HepG2 (cell line): ENCODE results near the gene ZG16B. TPM values are rescaled to one million over a fixed set of nuclear protein-coding genes. Genes with fewer than 3 reads are reported as not detected.
A peak's percentile ranks its signal among the peaks of the same experiment; 100 is the strongest.

ENCODE experiments used
- AHDC1 ChIP-seq: sonication (generic); formaldehyde crosslinking; IDR thresholded peaks from 2 replicates; pipeline ENCODE4 v1.5.1; 2020; ENCODE audit warnings: mild to moderate bottlenecking, missing genetic modification reagents, borderline replicate concordance
- ARID4A ChIP-seq: sonication (generic); formaldehyde crosslinking; IDR thresholded peaks from 2 replicates; pipeline ENCODE4 v1.5.0; 2020; ENCODE audit warnings: mild to moderate bottlenecking, missing genetic modification reagents, borderline replicate concordance
- CC2D1A ChIP-seq: sonication (generic); formaldehyde crosslinking; IDR thresholded peaks from 2 replicates; pipeline ENCODE4 v1.8.1; 2023; ENCODE audit warnings: mild to moderate bottlenecking, missing genetic modification reagents
- HIVEP1 ChIP-seq: sonication (generic); formaldehyde crosslinking; IDR thresholded peaks from 2 replicates; pipeline ENCODE4 v1.4.0; 2020; ENCODE audit warnings: mild to moderate bottlenecking, missing genetic modification reagents
- MAZ ChIP-seq, 2 experiments: sonication (generic) in 1 of 2; formaldehyde crosslinking in 1 of 2; IDR thresholded peaks; 2 replicates each; pipeline versions ENCODE4 v1.5.0 to v1.6.1; 2012 to 2020; ENCODE audit warnings: low read depth in 2 of 2, mild to moderate bottlenecking in 2 of 2, borderline replicate concordance in 1 of 2, improper control_type of control experiment in 1 of 2, low read length in 1 of 2, missing genetic modification reagents in 1 of 2, moderate library complexity in 1 of 2
- NCOA5 ChIP-seq: sonication (generic); formaldehyde crosslinking; IDR thresholded peaks from 2 replicates; pipeline ENCODE4 v1.4.0; 2020; ENCODE audit warnings: missing genetic modification reagents
- PAX8 ChIP-seq: sonication (generic); formaldehyde crosslinking; IDR thresholded peaks from 2 replicates; pipeline ENCODE4 v1.8.0; 2022; ENCODE audit warnings: mild to moderate bottlenecking, missing genetic modification reagents, borderline replicate concordance
- RBM39 ChIP-seq: fragments of 200-400 bp; formaldehyde crosslinking; IDR thresholded peaks from one replicate; pipeline ENCODE4 v1.6.1; 2018; ENCODE audit warnings: antibody characterized with exemption, mild to moderate bottlenecking, low read depth, low read length; ENCODE audit not compliant: poor library complexity, severe bottlenecking
- ZC3H4 ChIP-seq: sonication (generic); formaldehyde crosslinking; IDR thresholded peaks from 2 replicates; pipeline ENCODE4 v1.4.0; 2020; ENCODE audit warnings: missing genetic modification reagents, borderline replicate concordance
- ZNF124 ChIP-seq: sonication (generic); formaldehyde crosslinking; IDR thresholded peaks from 2 replicates; pipeline ENCODE4 v1.4.0; 2020; ENCODE audit warnings: missing genetic modification reagents
- ZNF484 ChIP-seq: sonication (generic); formaldehyde crosslinking; IDR thresholded peaks from 2 replicates; pipeline ENCODE4 v1.5.1; 2020; ENCODE audit warnings: mild to moderate bottlenecking, low read depth, missing genetic modification reagents, borderline replicate concordance
- ZNF543 ChIP-seq: sonication (generic); formaldehyde crosslinking; IDR thresholded peaks from 2 replicates; pipeline ENCODE4 v1.4.0; 2020; ENCODE audit warnings: mild to moderate bottlenecking, missing genetic modification reagents
- ZNF558 ChIP-seq: sonication (generic); formaldehyde crosslinking; IDR thresholded peaks from 2 replicates; pipeline ENCODE4 v1.9.0; 2022; ENCODE audit warnings: mild to moderate bottlenecking, missing genetic modification reagents, borderline replicate concordance
- ZNF576 ChIP-seq: sonication (generic); formaldehyde crosslinking; IDR thresholded peaks from 2 replicates; pipeline ENCODE4 v1.4.0; 2020; ENCODE audit warnings: mild to moderate bottlenecking, missing genetic modification reagents
- ZNF891 ChIP-seq: sonication (generic); formaldehyde crosslinking; IDR thresholded peaks from 2 replicates; pipeline ENCODE4 v1.5.0; 2020; ENCODE audit warnings: mild to moderate bottlenecking, missing genetic modification reagents
- polyA plus RNA-seq, 8 experiments: library from polyadenylated mRNA; depleted of rRNA in 3 of 8; stranded (reverse) in 7 of 8; unstranded in 1 of 8; fragments of >200 nt; fragmentation: Illumina TruSeq in 4 of 8; extraction: Trizol in 4 of 8; gene quantifications; 2 replicates each; pipeline versions ENCODE4 v1.2.1 to v1.2.3, GENCODE V29; 2011 to 2016; ENCODE audit warnings: low read depth in 4 of 8, missing spikeins in 1 of 8, mixed read lengths in 1 of 8; ENCODE audit not compliant: insufficient read depth in 1 of 8
- total RNA-seq, 5 experiments: library from RNA; depleted of rRNA; stranded (reverse); fragments of >200 nt; fragmentation: Illumina TruSeq; extraction: Trizol; gene quantifications; 2 replicates each; pipeline ENCODE4 v1.2.3, GENCODE V29; 2016; ENCODE audit warnings: low read depth in 1 of 5
- TF ChIP-seq, protein P1 (sequence below): sonication (generic); formaldehyde crosslinking; IDR thresholded peaks from 2 replicates; pipeline ENCODE4 v1.8.0; 2022; ENCODE audit warnings: missing genetic modification reagents, low read depth, mild to moderate bottlenecking, borderline replicate concordance
- TF ChIP-seq, protein P2 (sequence below): sonication (generic); formaldehyde crosslinking; IDR thresholded peaks from 2 replicates; pipeline ENCODE4 v1.4.0; 2020; ENCODE audit warnings: mild to moderate bottlenecking, missing genetic modification reagents

The ZG16B gene
- total and polyA plus RNA-seq, 2 of the 13 experiments (the other 11 are each of a cell fraction or from before 2014, with no cell fraction given), result 1.5 to 11.3 TPM

DNA sequence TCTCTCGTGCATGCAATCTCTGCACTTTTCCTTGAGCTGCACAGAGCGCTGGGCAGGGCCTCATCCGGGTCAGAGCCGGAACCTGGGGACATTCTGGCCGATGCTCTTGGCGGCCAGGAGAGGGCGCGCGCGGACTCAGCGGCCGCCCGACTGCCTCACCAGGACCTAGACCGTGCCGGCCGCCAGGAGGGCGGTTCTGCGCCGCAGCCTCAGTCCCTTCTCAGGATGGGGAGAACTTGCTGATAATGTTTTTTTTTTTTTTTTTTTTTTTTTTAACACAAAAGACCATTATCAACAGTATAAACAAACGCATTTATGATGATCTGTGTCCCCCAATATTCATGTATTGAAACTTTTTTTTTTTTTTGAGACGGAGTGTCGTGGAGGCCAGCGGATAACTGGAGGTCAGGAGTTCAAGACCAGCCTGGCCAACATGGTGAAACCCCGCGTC, 44.8 kb downstream of the ZG16B start (continued):
- no peak for TF ChIP-seq NCOA5 (CRISPR knock-in tag)
- no peak for TF ChIP-seq ZNF891 (CRISPR knock-in tag)
- TF ChIP-seq ZNF576 (CRISPR knock-in tag), result no peak
- TF ChIP-seq CC2D1A (CRISPR knock-in tag), result no peak
- no peak for TF ChIP-seq PAX8
- TF ChIP-seq HIVEP1 (CRISPR knock-in tag), result no peak
- no peak for TF ChIP-seq ZC3H4
- TF ChIP-seq ZNF543 (CRISPR knock-in tag), result 0 out of 2 replicates have a peak, but pooled peaks have one; percentile 35
- no peak for TF ChIP-seq ZNF484 (CRISPR knock-in tag)
- TF ChIP-seq AHDC1, result no peak
- TF ChIP-seq MAZ (IDR thresholded peaks at IDR 0.05; ENCODE audit: borderline replicate concordance, low read depth, low read length), result no peak
- TF ChIP-seq MAZ (CRISPR knock-in tag; IDR thresholded peaks at IDR 0.05; ENCODE audit: low read depth), result no peak
- TF ChIP-seq ZNF558 (CRISPR knock-in tag), result no peak
- TF ChIP-seq, protein P1, sequence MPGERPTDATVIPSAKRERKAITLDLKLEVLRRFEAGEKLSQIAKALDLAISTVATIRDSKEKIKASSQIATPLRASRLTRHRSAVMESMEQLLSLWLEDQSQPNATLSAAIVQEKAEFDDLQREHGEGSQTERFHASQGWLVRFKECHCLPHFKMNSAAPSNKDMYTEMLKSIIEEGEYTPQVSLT (CRISPR knock-in tag), result no peak
- TF ChIP-seq RBM39, result peak; percentile 72
- TF ChIP-seq ZNF124 (CRISPR knock-in tag), result no peak
- peak; percentile 63; the same call in 1 of the 2 replicates for TF ChIP-seq ARID4A (CRISPR knock-in tag)
- TF ChIP-seq, protein P2, sequence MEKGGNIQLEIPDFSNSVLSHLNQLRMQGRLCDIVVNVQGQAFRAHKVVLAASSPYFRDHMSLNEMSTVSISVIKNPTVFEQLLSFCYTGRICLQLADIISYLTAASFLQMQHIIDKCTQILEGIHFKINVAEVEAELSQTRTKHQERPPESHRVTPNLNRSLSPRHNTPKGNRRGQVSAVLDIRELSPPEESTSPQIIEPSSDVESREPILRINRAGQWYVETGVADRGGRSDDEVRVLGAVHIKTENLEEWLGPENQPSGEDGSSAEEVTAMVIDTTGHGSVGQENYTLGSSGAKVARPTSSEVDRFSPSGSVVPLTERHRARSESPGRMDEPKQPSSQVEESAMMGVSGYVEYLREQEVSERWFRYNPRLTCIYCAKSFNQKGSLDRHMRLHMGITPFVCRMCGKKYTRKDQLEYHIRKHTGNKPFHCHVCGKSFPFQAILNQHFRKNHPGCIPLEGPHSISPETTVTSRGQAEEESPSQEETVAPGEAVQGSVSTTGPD (CRISPR knock-in tag), result no peak
